Fibroblast of mammary gland (primary cell): ENCODE measurements around the gene ATP2A3.

Experiments used
- DNase-seq: peaks from one replicate; pipeline ENCODE4 v3.0.0-alpha.2; 2010; ENCODE audit warnings: low read depth
- H3K4me3 ChIP-seq: 2 replicates; pipeline ENCODE4 v1.5.1; 2011; ENCODE audit warnings: low read depth, mild to moderate bottlenecking, low read length, moderate library complexity; ENCODE audit not compliant: control insufficient read depth
- CTCF ChIP-seq: conservative IDR thresholded peaks from 2 replicates; pipeline ENCODE4 v1.5.1; 2011; ENCODE audit warnings: low read depth, low read length, inconsistent platforms; ENCODE audit not compliant: control insufficient read depth, insufficient read depth

ATP2A3 gene

GRCh38 chr17:3955673-3955988 is 8.6 kb downstream of the ATP2A3 start:
- no peak overlapping the region for H3K4me3 ChIP-seq
- no peak for DNase-seq
- TF ChIP-seq CTCF = no peak

GRCh38 chr17:3954976-3955672 is 9.1 kb downstream of the ATP2A3 start:
- TF ChIP-seq CTCF = no peak
- H3K4me3 ChIP-seq = no peak overlapping the region
- no peak for DNase-seq

- DNase-seq = no peak
- TF ChIP-seq CTCF = no peak
- no peak overlapping the region for H3K4me3 ChIP-seq
Measured at GRCh38 chr17:3954086-3954485, 10.2 kb downstream of the ATP2A3 start.

- no peak overlapping the region for H3K4me3 ChIP-seq
- TF ChIP-seq CTCF = no peak
- DNase-seq = no peak
Measured at GRCh38 chr17:3953542-3953941, 10.7 kb downstream of the ATP2A3 start.

- TF ChIP-seq CTCF = no peak
- no peak for DNase-seq
Measured at GRCh38 chr17:3952186-3952585, 12.1 kb downstream of the ATP2A3 start.

GRCh38 chr17:3951420-3951819 is 12.8 kb downstream of the ATP2A3 start:
- no peak for DNase-seq
- no peak overlapping the region for H3K4me3 ChIP-seq
- TF ChIP-seq CTCF = no peak

More at GRCh38 chr17:3952186-3952585, 12.1 kb downstream of the ATP2A3 start:
- H3K4me3 ChIP-seq = no peak overlapping the region

- no peak overlapping the region for H3K4me3 ChIP-seq
- DNase-seq = no peak
- no peak for TF ChIP-seq CTCF
Measured at GRCh38 chr17:3951003-3951402, 13.2 kb downstream of the ATP2A3 start.
